ENCODE results near the gene CDX2.

DNA sequence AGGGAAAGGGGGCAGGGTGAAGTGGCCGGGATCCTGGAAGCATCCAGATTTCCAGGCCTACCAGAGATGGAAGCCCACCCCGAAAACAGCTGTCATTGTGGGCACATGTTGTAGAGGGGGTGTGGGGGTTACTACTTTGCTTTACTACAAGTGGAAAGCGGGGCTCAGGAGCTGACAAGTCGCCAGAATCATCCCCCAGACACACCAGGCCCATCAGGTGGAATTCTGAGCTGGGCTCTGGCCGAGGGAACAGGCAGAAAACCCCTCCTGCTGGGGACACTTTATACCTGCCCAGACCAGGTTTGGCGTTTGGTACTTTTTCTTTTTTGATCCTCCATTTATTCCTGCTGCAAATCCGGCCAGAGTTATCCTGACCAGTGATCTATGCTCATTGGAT is 3.8 kb downstream of the CDX2 start:
- no peak for TF ChIP-seq CTCF (IDR thresholded peaks at IDR 0.05; ENCODE audit: insufficient read depth, low read length)
- no peak for TF ChIP-seq POLR2AphosphoS5 (IDR thresholded peaks at IDR 0.05; ENCODE audit: low read depth)
